NCI-H345 treated with DMSO at 0.1 percent for 48 hours (cell line): Measurements from ENCODE around the gene ARHGAP8.

Experiments used
- DNase-seq: peaks from one replicate; lab custom pipeline; 2025; ENCODE audit not compliant: unreplicated experiment; lab: John Stamatoyannopoulos, UW

ARHGAP8 gene

DNA sequence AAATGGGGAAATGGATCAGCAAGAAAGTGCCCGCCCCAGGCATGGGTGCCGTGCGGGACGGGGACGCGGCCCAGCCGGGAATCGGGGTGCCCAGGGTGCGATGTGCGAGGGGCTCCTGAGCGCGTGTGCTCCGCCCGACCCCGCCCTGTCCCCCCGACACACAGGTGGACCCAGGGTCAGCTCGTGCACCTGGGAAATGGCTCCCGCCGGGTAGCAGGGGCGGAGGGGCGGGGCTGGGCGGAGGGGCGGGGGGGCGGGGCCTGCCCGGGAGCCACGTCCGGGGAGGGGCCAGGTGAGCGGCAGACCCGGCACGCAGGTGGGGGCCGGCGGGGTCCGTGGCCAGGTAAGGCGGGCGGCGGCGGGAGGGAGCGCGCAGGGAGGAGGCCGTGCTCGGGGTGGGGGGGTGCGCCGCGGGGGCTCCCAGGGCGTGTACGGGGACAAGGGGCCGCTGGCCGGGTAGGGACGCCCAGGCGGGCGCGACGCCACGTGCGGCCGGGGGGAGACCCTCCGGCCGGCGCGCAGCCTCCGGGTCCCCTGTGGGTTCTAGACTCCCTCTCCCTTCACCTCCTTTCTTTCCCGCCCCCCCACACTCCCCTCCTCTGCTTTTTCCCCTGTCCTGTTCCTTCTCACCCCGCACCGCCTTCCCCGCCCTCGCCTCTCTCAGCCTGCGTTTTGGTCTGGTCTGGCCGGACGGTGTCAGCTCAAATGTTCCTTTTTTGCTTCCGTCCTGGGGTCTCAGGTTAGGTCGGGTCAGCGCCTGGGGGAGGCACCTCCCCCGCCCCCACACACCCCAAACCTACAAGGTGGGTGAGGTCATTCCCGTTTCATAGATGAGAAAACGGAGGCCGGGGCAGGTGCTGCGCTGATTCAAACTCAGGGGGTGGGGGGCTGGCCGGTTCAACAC lies at the start of gene ARHGAP8:
ARHGAP8 (plus strand) TSS at position 291 of the 904 bp plus-strand sequence. CDS start 33,953 bp downstream, outside the sequence.
- DNase-seq, result peak; percentile 7

DNA sequence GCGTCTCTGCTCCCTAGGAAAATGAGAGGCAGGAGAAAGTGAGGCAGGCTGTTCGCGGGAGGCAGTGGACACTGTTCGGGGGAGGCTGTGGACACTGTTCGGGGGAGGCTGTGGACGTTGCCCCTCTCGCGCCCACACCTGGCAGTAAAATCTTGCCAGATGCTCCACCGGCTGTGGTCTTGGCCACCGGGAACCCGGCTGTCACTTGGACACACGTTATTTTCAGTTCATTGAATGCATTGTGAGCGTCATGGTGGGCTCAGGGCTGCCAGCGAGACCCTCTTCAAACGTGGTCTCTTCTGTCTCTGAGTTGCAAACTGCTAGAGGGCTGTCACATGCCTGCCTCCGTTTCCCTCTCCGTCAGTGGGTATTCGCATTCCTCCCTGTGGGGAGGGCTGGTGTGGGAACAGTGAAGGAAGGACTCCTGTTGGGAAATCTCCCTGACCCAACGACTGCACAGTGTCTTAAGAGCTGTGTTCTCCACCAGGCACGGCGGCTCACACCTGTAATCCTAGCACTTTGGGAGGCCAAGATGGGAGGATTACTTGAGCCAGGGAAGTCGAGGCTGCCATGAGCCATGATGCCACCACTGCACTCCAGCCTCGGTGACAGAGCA lies 49.0 kb upstream of the ARHGAP8 start:
- no peak for DNase-seq

DNA sequence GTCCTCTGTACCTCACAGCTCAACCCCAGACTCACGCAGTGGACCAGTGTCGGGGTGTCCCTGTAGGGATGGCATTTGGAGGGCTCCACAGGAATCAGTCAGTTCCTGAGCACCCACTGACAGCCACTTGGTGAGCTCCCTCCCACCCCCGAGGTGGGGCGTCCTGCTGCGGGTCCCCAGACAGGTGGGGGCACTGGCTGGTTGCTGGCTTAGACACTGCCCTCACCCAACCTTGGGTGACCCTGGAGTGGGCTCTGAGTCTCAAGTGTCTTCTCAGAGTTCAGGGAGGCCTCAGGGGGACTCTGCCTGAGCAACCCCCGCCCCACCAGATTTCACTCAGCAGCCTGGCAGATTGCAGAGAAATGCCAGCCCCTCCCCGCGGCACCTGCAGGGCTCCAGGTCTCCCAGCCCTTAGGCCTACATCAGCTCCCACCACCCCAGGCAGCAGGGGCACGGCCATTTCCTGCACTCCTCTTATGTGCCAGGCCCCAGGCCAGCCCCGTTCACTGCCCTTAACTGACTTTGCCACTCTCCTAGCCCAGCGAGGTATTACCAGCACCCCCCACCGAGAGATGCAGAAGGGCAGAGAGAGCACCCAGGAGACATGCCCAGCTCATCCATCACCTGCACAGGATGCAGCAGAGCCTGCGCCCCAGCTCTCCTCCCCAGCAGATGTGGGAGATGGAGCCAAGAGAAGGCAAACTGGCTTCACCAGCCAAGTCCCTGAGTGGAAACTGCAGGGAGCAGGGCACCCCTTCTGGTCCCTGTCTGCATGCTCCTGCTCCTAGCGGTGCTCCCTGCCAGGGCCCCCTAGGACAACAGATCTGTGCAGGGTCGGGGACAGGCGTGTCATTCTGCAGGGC lies 48.0 kb upstream of the ARHGAP8 start:
- DNase-seq, result no peak

DNA sequence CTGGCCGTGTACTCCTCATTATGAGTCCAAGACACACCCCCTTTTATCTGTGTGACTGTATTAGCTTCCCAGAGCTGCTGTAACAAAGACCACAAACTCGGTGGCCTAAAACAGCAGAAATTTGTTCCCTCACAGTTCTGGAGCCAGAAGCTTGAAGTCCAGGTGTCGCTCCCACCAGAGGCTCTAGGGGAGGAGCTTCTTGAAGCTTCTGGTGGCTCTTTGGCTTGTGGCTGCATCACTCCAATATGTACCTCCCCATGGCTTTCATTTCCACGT lies 47.4 kb upstream of the ARHGAP8 start:
- no peak for DNase-seq

DNA sequence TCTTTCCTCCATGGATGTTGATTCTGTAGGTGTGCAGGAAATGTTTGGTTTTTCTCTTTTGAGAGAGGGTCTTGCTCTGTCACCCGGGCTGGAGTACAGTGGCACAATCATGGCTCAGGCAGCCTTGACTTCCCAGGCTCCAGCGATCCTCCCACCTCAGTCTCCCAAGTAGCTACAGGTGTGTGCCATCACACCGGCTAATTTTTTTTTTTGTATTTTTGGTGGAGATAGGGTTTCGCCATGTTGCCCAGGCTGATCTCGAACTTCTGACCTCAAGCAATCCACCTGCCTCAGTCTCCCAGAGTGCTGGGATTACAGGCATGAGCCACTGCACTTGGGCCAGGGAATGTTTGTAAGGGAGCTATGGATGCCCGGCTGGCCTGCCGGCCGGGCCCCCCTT lies 45.9 kb upstream of the ARHGAP8 start:
- DNase-seq, result no peak

DNA sequence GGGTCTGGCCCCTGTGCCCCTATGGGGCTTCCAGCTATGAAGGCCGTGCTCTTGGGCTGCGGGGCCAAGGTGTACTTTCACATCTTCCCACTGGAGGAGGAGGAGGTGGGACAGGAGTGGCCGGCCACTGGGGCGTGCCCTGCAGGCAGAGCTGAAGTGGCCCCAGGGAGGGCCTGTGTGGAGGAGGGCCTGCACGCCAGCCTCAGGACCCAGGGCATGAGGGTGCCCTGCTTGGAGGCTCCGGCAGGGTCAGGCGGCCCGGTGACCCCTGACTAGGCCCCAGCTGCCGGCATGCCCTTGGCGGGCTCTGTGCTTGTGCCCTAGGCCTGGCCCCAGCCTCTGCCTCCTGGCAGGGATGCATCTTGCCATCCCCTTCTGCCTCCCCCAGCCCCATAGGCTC lies 45.2 kb upstream of the ARHGAP8 start:
- no peak for DNase-seq

DNA sequence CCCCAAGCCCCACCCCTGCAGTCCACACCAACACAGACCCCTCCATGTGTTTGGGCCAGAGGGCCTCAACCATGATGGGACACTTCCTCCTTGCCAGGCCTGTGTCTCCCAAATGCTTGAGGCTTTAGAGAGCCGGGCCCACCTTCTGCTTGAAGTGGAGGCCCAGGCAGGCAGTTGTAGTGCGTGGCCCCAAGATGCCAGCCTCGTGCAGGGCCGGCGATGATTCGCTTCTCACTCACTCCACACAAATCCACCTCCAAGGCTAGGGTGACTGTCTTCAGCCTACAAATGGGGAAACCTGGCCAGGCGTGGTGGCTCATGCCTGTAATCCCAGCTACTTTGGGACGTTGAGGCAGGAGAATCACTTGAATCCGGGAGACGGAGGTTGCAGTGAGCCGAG lies 44.6 kb upstream of the ARHGAP8 start:
- DNase-seq, result no peak

DNA sequence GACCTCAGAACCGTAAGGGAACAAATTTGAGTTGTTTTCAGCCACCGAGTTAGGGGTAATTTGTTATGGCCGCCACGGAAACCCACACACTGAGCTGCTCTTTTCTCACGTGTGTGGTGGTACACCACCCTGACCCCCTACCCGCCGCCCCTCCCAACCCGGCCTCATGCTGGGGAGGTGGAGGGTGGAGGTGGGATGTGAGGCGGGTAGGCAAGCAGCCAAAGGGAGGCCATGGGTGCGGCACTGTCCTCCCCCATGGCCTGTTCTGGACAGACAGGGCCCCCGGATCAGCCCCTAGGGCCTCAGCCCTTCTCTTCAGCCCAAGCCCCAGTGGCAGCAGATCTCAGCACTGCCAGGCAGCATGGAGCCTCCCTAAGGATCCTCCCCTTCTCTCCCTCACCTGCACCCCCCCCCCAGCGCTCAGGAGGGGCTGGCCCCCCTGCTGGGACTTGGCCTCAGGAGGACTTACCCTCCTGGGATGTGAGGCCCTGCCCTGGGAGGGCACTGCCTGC lies 42.4 kb upstream of the ARHGAP8 start:
- DNase-seq, result no peak

DNA sequence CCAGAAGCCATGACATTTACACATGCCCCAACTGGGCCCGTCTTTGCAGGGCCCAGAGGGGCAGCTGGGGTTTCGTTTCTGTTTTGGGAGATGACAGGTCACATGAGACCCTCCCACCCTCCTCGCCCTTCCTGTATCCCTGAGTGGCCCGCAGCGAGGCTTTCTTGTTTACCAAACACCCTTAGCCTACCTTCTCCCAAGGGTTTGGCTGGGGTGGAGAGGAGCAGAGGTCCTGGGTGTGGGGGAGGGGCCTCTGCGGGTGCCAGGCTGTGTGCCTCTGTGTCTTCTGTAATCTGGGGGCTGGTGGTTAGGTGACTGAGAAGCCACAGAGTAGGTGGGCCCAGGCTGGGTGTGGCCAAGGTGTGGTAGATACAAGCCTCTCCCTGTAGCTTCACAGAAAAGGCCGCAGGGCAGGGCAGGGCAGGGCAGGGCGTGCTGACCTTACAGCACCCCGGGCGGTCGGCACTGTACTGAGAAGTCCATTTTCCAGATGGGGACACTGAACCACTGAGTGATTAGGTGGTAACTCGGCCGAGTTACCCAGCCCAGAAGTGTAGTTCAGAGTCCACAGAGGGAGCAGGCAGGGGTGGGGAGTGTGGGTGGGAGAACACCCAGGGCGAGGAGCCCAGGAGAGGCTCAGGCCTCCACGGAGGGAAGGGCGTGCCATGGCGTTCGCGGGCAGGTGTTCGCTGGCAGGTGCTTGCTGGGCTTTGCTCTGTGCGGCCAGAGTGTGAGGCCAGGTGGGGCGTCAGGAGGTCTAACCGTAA lies 41.7 kb upstream of the ARHGAP8 start:
- peak; percentile 22 for DNase-seq

DNA sequence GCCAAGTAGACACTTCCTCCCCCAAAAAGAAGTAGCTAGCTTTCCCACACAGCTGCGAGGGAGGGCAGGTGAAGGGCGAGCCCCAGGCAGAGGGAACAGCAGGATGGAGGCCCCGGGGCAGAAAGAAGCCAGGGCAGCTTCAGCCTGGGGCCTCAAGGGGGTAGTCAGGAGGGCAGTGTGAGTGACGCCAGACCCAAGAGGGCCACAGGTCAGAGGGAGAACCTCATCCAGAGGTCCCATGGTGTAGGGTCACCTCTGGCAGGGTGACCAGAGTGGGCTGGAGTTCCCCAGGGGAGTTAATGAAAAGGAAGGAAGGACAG lies 41.2 kb upstream of the ARHGAP8 start:
- no peak for DNase-seq

DNA sequence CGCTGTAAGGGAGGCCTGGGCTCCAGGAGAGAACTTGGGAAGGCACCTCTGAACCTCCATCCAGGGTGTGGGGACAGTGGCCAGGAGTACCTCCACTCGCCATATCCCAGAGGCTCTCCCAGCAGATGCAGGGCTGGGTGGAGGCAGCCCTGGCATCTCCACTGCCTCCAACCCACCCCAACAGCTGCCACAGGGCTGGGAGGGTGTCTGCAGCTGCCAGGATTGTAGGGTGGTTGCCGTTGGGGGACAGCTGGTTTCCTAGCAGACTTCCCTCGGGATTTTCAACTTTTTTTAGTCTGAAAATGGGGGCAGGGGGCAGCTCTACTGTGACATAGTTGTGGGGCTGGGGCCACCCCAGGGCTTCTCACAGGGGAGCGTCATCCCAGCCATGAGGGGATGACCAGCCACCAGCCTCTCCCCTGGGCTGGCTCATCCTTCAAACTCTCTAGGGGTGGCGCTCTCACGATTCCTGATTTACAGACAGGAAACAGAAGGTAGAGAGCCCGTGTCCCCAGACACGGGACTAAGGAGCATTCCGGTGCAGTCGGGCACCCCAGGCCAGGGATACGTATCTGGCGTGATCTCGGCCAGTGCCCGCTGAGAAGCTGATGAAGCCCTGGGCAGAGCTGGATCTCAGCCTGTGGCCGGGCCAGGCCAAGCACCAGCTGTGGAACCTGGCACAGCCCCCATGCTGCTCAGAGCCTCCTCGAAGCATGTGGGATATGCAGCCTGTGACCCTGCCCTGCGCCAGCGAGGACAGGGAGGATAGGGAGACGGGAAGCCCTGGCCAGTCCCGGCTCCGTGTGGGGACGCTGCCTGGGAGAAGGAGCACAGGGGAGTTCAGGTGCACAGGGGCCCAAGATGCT lies 40.5 kb upstream of the ARHGAP8 start:
- no peak for DNase-seq

DNA sequence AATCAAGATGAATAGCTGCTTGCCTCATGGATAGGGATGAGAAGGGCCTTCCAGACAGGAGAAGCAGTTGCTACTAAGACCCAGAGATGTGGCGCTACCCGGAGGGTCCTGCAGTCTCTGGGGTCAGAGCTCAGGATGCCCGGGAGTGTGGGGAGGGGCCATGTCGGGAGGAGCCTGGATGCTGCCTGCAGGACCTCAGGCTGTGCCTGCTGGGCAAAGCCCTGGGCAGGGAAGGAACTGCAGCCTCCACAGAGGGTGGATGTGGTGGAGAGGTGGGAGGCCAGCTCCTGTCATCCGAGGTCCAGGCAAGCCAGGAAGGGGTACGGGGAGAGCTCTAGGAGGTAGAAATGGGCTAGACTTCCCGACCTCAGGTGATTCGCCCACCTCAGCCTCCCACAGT lies 39.4 kb upstream of the ARHGAP8 start:
- no peak for DNase-seq

DNA sequence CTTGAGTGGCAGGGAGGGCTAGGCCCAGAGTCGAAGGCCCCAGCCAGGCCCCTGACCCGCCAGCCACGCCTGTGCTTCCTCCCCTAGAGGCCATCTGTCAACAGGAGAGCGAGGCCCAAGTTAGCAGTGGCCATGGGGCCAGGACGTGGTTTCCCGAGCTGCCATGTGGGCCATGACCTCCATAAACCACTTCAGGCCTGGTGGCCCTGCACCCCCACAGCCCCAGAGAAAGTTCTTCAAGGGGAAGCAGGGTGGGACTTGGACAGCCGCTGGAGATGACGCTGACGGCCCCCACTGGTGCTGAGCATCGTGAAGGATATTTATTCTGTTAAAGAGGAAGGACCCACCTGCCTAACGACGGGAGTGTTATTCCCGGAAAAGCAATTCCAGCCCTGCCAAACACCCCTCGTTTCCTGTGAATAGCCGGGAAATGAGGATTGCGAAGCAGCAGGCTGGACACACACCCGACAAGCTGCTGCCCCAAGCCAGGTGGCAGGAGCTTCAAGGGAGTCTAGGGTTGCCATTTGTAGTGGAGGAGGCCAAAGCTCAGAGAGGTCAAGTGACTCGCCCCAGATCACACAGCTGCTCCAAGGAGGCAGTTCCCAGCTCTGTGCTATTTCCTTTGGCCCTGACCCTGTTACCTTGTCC lies 37.5 kb upstream of the ARHGAP8 start:
- DNase-seq, result no peak

DNA sequence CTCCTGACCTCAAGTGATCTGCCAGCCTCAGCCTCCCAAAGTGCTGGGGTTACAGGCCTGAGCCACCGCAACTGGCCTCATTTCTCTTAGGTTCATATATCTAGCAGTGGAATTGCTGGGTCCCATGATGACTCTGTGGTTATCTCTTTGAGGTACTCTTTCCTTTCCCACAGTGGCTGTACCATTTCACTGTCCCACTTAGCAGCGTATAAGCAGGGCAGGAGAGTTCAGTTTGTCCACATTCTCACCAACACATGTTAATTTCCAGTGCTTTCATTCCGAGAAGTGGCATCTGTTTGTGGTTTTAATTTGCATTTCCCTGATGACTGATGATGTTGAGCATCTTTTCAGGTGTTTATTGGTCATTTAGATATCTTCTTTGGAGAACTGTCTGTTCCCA lies 34.0 kb upstream of the ARHGAP8 start:
- no peak for DNase-seq

DNA sequence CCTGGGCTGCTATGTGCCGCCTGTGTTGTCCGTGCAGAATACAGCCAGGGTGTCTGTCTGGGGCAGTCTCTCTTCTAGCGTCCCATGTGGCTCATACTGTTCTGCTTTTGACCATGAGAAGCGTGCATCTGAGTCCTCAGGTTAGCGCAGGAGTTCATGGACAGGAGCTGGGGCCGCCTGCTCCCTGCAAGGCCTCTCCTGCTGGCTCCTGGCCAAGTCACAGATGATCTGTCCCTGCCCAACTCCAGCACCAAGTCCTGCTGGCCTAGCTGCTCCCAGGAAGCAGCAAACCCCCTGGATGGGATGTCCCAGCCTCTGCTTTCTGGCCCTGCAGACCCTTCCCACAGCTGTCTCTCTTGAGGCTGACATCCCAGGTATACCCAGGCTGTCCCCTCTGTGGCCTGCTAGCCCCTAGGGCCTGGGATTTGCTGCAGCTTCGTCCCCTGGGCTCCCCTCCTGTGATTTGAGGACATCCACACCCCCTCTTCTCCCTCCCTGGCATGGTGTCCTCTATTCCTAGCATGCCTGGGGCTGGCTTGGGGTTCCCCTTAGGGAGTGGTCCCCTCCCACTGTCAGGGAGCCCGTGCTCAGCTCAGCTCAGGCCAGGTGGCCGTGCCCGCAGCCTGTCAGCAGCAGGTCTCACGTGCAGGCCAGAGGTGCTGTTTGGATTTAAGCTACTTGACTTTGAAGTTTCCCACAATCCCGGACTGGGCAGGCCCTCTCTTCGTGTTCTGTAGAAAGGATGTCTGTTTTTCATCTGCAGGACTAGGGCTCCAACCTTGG lies 32.6 kb upstream of the ARHGAP8 start:
- DNase-seq, result no peak

DNA sequence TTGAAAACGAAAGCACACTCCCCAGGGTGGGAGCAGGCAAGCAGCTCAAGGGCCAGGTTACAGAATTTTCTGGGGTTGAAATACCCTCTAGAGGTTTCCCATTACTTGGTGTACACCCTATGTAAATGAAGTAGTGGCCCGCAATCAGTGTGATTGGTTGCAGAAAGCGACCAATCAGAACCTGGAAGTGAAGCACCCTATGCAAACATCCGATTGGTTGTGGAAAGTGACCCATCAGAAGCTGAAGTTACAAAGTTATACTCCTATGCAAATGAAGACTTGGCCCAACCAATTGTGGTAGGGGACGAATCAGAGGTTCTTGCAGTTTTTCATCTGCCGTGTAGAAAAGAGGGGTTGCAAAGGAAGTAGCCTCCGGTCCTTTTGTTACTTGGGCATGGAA lies 31.2 kb upstream of the ARHGAP8 start:
- DNase-seq, result no peak

DNA sequence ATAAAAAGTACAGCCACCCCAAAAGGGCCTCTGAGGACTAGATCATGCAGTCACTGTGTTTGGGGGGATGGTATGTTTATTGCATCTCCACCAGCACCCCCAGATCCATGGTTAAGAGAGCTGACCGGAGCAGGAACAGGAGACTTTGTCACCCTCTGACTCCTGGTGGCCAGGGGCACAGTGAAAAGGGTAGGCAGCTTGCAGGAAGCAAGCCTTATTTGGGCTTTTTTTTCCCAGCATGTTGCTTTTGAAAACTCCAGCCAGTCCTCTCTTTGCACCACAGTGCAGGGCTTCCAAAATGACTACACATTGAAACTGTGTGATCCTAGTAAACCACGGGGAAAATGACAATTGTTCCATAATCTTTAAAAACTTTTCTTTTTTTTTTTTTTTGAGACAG lies 29.8 kb upstream of the ARHGAP8 start:
- DNase-seq, result no peak

DNA sequence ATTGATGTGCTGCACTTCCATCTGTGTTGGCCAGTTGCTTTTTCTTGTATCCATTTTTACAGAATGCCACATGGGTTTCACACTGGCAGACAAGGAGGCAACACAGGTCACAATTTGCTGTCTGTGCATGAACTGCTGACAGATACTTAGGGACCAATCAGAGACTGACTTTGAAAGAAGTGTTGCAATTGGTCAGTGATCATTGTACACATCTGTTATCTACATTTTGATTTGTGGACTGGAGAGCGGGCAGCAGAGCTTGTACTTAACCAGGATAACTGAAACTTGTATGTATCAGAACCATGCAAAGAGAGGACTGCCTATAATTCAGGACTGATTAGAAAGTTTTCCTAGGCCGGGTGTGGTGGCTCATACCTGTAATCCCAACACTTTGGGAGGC lies 28.6 kb upstream of the ARHGAP8 start:
- DNase-seq, result no peak

DNA sequence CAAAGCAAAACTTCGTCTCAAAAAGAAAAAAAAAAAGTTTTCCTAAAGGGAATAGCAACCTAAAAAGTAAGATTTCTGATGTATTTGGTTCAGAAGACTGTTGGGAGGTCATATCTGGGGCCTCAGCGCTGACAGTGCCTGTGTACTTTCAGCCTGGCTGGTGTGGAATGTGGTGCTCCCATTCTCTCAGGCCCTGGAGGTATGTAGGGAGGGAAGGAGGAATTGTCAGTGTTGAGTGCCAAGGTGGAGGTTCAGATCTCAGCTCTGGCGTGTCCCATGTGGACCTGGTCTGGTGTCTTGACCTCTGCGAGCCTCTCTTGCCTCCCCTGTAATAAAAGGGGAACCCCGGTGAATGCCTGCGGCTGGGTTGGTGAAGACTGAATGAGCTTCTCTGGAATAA lies 28.0 kb upstream of the ARHGAP8 start:
- no peak for DNase-seq
